ENCODE results near the gene TSPYL4.

Gene TSPYL4

GRCh38 chr6:116268589-116269293 is 14.9 kb upstream of the TSPYL4 start:
- no peak for DNase-seq

DNA sequence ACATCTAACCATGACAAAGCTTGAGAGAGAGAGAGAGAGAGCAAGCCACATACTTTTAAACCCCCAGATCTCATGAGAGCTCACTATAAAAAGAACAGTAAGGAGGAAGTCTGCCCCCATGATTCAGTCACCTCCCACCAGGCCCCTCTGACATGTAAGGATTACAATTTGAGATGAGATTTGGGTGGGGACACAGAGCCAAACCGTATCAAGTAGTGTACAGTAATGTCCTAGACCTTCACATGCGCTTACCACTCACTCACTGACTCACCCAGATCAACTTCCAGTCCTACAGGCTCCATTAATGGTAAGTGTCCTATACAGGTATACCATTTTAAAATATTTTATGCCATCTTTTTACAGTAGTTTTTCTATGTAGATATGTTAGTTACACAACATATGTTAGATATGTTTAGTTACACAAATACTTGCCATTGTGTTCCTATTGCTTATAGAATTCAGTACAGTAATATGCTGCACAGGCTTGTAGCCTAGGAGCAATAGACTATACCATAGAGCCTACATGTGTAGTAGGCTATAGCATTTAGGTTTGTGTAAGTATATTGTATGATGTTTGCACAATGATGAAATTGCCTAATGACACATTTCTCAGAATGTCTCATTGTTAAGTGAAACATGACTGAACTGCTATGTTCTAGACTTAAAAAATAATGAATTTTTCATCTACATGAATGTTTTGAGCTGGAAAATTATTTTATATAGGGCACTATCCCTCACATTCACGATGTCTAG is 14.1 kb upstream of the TSPYL4 start:
- DNase-seq: no peak

- DNase-seq: no peak
These were observed 12.9 kb upstream of the TSPYL4 start for GRCh38 chr6:116266803-116267202.

DNA sequence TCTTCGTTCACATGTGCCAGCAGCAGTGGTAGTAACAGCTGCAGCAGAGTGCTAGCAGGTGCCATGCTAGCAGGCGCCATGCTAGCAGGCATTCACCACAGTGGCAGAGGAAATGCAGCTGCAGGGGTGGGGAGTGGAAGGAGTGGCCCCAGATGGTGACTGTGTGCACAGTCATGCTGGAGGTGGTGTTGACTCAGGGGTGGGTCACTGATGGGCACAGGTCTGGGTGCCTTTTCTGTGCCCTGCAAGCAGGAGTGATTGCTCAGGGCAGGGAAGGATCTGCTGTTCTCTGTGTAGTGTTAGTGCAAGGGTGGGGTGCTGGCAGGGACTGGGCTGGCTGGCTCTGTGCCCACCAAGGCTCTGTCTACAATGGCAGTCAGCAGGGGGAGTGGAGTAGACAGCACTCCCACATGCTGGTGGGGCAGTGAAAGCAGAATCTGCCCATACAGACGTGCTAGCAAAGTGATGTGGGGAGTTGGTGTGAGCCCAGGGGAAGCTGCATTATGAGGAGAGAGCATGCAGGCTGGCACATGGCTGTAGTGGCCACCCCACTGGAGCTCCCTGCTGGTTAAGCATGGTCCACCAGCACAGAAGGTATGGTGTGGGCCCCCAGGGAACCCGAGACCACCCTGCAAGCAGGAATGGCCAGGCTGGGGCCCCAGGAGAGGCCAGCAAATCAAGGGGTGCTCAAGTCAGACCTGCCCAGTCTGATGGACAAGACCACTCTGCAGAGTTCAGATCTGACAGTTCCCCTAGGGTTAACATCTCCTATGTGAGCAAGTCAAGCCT is 11.4 kb upstream of the TSPYL4 start:
- DNase-seq: no peak

- no peak for DNase-seq
These were observed 9.5 kb upstream of the TSPYL4 start for GRCh38 chr6:116263353-116263752.

- no peak for DNase-seq
These were observed 4.6 kb upstream of the TSPYL4 start for GRCh38 chr6:116258520-116258919.

DNA sequence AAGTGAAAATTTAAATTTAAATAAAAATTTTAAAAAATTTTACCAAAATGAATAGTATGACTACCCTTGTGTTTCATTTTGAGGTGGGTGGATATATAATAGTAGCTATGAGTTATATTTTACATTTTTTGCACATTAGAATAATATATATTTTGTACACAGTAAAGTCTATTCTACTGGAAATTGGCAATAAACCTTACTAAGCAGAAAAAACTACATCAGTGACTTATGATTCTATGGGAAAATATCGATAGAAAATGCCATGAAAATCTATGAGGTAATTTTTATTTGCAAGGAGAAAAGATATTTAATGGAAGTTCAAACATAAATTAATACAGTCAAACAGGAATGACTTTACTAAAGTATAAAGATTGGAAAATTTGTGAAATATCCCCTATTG is 2.8 kb upstream of the TSPYL4 start:
- DNase-seq: no peak

DNA sequence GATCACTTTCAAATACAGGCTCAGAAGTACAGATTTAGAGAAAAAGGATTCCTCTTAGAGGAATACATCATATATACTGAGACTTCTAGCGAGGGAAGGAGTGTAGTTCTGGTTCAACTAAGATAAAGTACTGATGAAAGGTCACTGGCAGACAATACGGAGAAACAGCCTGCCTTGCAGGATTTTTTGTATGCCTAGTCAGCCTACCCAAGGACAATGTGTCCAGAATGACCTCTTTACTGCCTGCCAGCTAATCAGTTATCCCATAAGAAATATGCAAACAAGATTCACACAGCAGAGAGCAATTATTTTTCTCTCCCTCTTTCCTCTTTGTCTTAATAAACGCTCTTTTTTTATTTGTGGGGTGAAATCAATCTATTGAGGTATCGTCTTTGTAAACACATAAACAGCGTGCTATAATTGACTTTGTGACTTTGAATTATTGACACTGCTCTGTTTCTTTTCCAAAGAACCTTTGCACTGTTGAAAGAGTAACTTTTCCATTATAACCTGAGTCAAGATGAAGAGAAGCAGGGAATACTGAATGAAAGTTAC is 1.4 kb upstream of the TSPYL4 start:
- no peak for DNase-seq

GRCh38 chr6:116254297-116255056 is 602 bp upstream of the TSPYL4 start:
- no peak for DNase-seq

DNA sequence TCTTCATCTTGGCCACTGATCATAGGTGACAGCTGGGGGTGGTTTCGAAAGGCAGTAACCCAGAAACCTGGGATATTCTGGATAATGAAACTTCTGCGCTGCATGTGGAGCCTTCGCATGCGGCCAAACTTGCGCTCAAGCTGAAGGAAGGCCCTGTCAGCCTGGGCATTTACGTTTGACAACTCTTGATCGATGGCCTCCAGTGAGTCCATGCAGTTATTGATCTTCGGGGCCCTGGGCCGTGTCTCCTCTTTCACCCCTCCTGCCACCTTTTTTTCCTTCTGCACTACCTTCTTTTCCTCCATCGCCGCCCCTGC is 729 bp downstream of the TSPYL4 start:
- DNase-seq: no peak

DNA sequence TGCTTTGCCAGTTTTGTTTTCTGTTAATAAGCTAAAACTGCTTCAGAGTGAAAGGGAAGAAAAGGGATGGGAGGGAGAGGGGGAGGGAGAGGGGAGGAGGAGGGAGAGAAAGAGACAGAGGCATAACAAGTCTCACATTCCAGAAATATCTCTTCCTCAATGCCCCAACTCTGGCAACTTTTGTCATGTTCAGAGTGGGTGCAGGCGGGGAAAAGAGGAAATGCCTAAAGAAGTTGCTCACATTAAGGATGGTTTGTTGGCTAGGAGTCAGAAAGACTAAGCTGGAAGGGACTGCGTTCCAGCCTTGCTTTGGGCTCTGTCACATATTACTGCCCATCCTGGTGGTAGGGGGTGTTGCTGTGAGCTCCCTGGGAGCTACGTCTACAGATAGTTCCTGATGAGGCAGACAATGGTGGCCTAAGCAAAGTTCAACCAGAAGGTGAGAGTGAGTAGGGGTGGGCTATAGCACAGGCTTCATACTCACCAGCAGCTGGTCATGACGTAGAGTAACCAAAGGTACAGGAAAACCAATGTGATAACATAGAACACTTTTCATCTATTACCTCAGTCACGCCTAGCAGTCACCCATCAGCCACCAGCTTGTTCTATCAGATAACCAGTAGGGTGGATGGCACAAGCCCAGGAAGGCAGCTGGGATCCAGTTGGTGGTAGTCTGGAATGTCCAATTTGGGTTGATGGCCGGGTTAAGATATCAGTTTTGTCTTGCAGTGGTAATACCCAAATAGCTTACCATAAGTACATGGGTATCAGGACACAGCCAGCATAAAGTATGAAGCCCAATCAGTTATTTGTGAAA is 2.1 kb downstream of the TSPYL4 start:
- no peak for DNase-seq

DNA sequence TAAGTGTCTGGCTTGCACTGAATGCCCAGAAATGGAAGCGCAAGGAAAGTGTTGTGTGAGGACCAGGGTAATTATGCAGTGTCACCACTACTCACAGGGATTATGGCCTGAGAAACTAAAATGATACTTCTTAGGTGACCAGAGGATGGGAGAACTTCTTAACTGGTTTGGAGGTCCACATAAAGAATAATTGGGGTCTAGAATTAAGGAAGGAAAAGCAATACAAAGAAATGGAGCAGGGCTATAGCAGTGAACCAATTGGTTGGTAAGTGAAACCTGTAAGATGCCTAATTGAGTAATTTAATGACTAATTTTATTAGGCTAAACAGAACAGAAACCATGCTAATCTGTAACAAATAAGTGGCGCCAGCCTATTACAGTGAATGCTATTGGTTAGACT is 5.3 kb downstream of the TSPYL4 start:
- DNase-seq: no peak

- no peak for DNase-seq
These were observed 6.6 kb downstream of the TSPYL4 start for GRCh38 chr6:116247285-116247684.

- no peak for DNase-seq
These were observed 7.8 kb downstream of the TSPYL4 start for GRCh38 chr6:116246089-116246488.

DNA sequence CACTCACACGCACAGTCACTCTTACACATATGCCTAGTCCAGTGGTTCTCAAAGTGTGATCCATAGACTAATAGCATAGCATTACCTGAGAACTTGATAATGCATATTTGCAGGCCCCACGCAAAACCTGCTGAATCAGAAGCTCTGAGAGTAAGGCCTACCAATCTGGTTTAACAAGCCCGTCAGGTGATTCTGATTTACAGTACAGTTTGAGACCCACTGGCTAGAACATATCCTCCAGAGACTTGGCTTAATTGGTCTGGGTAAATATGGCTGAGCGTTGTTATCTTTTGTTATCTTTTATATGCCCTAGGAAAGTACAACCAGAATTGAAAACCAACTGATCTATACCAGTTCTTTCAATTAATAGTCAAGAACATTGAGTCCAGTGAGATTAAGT is 9.6 kb downstream of the TSPYL4 start:
- no peak for DNase-seq

DNA sequence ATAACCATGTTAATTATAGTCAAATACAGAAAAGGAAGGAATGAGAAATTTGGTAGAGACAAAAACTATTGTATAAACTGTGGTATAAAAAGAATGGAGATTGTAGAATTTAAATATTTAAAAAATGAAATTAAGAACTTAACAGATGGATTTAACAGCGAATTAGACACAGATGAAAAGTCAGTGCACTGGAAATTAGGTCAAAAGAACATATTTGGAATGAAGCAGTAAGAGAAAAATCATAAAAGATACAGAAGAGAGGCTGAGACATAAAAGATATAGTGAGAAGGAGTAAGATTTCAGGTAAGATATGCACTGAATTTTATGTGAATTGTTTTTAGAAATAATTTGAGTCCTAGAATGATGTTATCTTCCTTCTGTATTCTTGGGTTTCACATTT is 14.0 kb downstream of the TSPYL4 start:
- DNase-seq: no peak

DNA sequence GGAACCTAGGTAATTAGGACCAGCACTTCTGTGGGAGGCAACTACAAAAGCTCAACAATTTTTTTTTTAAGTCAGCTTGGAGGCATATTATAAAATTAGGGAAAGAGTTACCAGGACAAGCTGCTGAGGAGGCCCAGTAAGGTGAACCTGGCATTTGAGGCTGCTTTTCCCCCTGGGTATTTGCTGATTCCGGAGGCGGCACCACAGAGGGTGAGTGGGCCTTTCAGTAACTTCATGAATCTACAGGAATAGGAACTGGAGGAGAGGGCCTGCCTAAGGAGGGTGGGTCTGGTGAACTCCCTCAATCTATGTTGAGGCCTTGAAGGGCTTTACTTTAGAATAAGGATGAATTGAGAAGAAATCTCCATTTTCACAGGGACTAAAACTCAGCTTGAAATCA is 14.6 kb downstream of the TSPYL4 start:
- no peak for DNase-seq

- DNase-seq: no peak
These were observed 15.8 kb downstream of the TSPYL4 start for GRCh38 chr6:116238083-116238482.

DNA sequence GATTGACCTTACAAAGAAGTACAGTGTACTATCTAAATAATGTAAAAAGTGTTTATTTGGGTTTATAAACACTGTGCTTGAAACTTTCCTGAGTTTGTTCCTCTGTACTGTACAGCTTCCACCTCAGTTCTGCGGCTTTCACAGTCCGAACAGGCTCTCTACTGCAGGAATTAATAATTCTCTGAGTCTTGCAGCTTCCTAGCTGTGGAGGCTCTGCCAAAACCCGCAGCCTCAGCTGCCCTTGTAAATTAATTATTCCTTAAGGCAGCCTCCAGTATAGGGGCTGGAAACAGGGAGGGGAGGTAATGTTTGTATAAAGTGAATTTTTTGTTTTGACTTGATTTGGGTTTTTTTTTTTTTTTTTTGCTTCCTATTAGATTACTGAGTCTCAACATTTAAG is 19.2 kb downstream of the TSPYL4 start:
- DNase-seq: no peak

DNA sequence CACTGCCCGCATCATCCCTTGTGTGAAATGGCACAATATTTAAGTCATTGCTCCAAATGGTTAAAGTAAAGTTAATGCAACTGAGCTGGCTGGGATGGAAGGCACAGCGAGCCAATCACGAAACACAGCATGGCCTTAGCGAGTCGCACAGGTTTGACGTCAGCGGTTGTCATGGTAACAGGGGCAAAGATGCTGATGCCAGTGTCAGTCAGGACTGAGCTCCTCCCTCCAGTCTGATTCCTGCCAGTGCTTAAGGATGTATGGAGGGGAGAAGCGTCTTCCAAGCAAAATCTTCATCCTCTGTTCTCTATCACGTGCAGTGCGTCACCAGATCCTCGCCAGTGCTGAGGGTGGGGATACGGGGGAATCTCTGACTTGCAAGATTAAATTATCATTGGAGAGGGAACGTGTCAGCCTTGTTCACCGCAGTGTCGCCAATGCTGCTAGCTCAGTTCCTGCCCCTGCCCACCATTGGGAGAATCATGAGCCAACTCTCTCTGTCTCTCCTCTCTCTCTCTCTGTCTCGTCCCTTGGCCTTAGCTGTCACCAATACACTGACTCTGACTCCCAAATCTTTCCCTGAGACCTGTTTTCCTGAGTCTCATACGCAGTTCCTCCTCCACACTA is 24.5 kb downstream of the TSPYL4 start:
- DNase-seq: no peak

DNA sequence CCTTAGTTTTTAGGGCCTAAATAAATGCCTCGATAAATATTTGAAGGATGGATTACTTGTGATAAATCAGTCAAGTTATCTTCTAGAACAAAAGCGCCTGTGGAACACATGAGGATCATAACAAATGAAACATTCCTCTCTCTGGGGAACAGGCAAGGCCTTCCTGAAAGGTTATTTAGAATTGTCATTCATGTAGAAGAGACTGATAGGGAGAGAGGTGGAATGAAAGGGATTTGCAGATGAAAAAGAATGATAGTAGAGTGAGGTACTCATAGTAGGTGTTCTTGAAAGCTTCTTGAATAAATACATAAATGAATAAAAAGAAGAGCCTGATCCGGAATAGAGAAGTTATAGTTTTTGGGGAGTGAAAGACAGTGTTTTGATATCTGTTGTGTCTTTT is 30.5 kb downstream of the TSPYL4 start:
- DNase-seq: no peak

DNA sequence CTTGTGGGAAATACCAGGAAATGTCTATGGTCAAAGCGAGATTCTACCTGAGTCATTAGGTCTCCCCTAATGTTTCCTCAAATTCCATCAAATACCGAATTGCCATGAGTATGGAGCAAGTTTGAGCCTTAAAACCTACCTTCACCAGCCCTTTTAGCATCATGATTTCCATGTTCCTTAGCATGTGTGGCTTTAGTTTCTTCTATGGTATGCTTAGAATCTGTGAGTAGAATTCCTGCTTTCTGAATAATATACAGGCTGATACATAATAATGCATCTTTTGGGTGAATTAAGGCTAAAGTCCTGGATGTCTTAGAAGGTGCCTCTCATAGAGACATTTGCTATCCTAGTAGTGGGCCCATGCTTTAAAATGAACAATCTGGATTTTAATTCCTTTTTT is 32.0 kb downstream of the TSPYL4 start:
- no peak for DNase-seq
